Spleen (tissue), 11 donors: ENCODE results near the gene NDUFB11. TPM values are rescaled to one million over a fixed set of nuclear protein-coding genes. Genes with fewer than 3 reads are reported as not detected.
A peak's percentile ranks its signal among the peaks of the same experiment; 100 is the strongest.

Source experiments
- DNase-seq: peaks from one replicate; pipeline ENCODE4 v3.0.0-alpha.2; 2020
- H3K27ac ChIP-seq, 8 donors: fragments of 200-600 bp; sonication (generic) in 7 of 8; 1 replicate in 4 of 8; 2 replicates in 4 of 8; pipeline versions ENCODE4 v1.5.0 to v1.8.0; 2016 to 2021; ENCODE audit warnings: inconsistent platforms in 4 of 8, mild to moderate bottlenecking in 4 of 8, moderate library complexity in 1 of 8
- H3K27me3 ChIP-seq, 7 donors: fragments of 200-600 bp; sonication (generic) in 6 of 7; replicated peaks in 1 of 7; 1 replicate in 4 of 7; 2 replicates in 3 of 7; pipeline versions ENCODE4 v1.5.0 to v1.8.0; 2016 to 2021; ENCODE audit warnings: inconsistent platforms in 3 of 7, mild to moderate bottlenecking in 1 of 7
- H3K36me3 ChIP-seq, 6 donors: fragments of 200-600 bp; sonication (generic) in 5 of 6; 1 replicate in 4 of 6; 2 replicates in 2 of 6; pipeline versions ENCODE4 v1.5.0 to v1.8.0; 2016 to 2021; ENCODE audit warnings: inconsistent platforms in 2 of 6
- H3K4me1 ChIP-seq, 6 donors: fragments of 200-600 bp; sonication (generic) in 5 of 6; 1 replicate in 3 of 6; 2 replicates in 3 of 6; pipeline versions ENCODE4 v1.5.0 to v1.8.0; 2016 to 2021; ENCODE audit warnings: inconsistent platforms in 3 of 6
- H3K4me3 ChIP-seq, 8 donors: fragments of 200-600 bp; sonication (generic) in 7 of 8; 1 replicate in 4 of 8; 2 replicates in 4 of 8; pipeline versions ENCODE4 v1.5.0 to v1.8.0; 2016 to 2021; ENCODE audit warnings: inconsistent platforms in 4 of 8, mild to moderate bottlenecking in 4 of 8, moderate library complexity in 2 of 8
- H3K9me3 ChIP-seq, 8 donors: fragments of 200-600 bp; sonication (generic) in 7 of 8; 1 replicate in 4 of 8; 2 replicates in 4 of 8; pipeline versions ENCODE4 v1.5.0 to v1.8.0; 2016 to 2021; ENCODE audit warnings: inconsistent platforms in 4 of 8
- CTCF ChIP-seq, 11 experiments: fragments of 200-600 bp in 7 of 11; fragments of 450-650 bp in 4 of 11; sonication (generic) in 4 of 11; IDR thresholded peaks in 8 of 11; conservative IDR thresholded peaks in 3 of 11; 1 replicate in 7 of 11; 2 replicates in 4 of 11; pipeline versions ENCODE4 v1.4.0 to v1.8.0; 2016 to 2021; ENCODE audit warnings: antibody characterized with exemption in 11 of 11, inconsistent platforms in 4 of 11, mild to moderate bottlenecking in 1 of 11
- POLR2A ChIP-seq, 3 donors: fragments of 450-650 bp; IDR thresholded peaks; one replicate each; pipeline ENCODE4 v1.5.1; 2017; ENCODE audit warnings: antibody characterized with exemption in 3 of 3, mild to moderate bottlenecking in 1 of 3
- POLR2AphosphoS5 ChIP-seq, 3 donors: sonication (generic); formaldehyde crosslinking; IDR thresholded peaks; one replicate each; pipeline ENCODE4 v1.5.1; 2017; ENCODE audit warnings: antibody characterized with exemption in 3 of 3
- WGBS, 5 donors: extraction: QIAGEN DNeasy Blood & Tissue Kit in 3 of 5; methylation state at CpG; one replicate each; pipeline versions ENCODE4 v1.1.5 to v1.1.7; 2013 to 2018; 5-methylcytosine and 5-hydroxymethylcytosine counted together
- intact Hi-C: fragments of 100-400 bp; cut with DNase I; formaldehyde crosslinking; loops from one replicate; pipeline ENCODE4 v1.15.0; 2023; ENCODE audit warnings: low total_unique reads
- polyA plus RNA-seq, 3 donors: library from polyadenylated mRNA; stranded (reverse); fragments of 200-250 nt; gene quantifications; one replicate each; pipeline ENCODE4 v1.2.1, GENCODE V29; 2013
- total RNA-seq, 7 donors: library from RNA; depleted of rRNA in 3 of 7; stranded (reverse); fragments of >200 nt in 3 of 7; fragmentation: NEBNext Ultra II Directional in 4 of 7; extraction: Animal tissue kit (Norgen Biotek cat#: 25700) in 4 of 7; gene quantifications; one replicate each; pipeline versions ENCODE4 v1.1.0 to v1.2.1, GENCODE V29; 2016 to 2021
- donor health status: healthy with polysubstance abuse.
- donor health status: DM: no; HTN: no; CAD: no; lungs with moderate emphysema.
- donor health status: DM: no; HTN: no; CAD: no.
- donor health status: Bipolar disorder and iron deficiency.
- donor health status: healthy.
- donor health status: DM: no; HTN: no; CAD: no.
- donor health status: DM: yes; HTN: yes; CAD: no.

The NDUFB11 gene
- total and polyA plus RNA-seq, 10 donors, result 42.7 to 88.7 (median 53.2) TPM

GRCh38 chrX:47178337-47178736 lies 33.8 kb upstream of the NDUFB11 start:
- Histone ChIP-seq H3K4me3 (no peak overlapping the region), H3K27ac (no peak overlapping the region), H3K4me1 (no peaks in the 10 kb centered on the region), H3K9me3 (no peaks in the 10 kb centered on the region), H3K36me3 (peaks cover 0 to 100% (median 77%) of the 10 kb centered on the region in 6 donors), H3K27me3 (peaks cover 0 to 21% (median 0%) of the 10 kb centered on the region in 7 donors)
- TF ChIP-seq CTCF (IDR thresholded peaks at IDR 0.05 in 8 of 11, conservative IDR thresholded peaks at IDR 0.05 in 3 of 11) (no peak), POLR2A (IDR thresholded peaks at IDR 0.05) (no peak), POLR2AphosphoS5 (IDR thresholded peaks at IDR 0.05) (no peak)
- intact Hi-C loops, result no loop called here
- peak; percentile 47 for DNase-seq
- WGBS, 5 donors, result 73 to 95% (median 86%) methylated on average over 3 to 5 of the region's 5 CpGs

- Histone ChIP-seq H3K36me3 (peaks cover 0 to 100% (median 76%) of the 10 kb centered on the region in 6 donors), H3K27me3 (peaks cover 0 to 21% (median 0%) of the 10 kb centered on the region in 7 donors), H3K4me1 (no peaks in the 10 kb centered on the region), H3K9me3 (no peaks in the 10 kb centered on the region), H3K27ac (no peak overlapping the region), H3K4me3 (no peak overlapping the region)
- TF ChIP-seq CTCF (IDR thresholded peaks at IDR 0.05 in 8 of 11, conservative IDR thresholded peaks at IDR 0.05 in 3 of 11) (no peak), POLR2AphosphoS5 (IDR thresholded peaks at IDR 0.05) (no peak), POLR2A (IDR thresholded peaks at IDR 0.05) (no peak)
- DNase-seq, result peak; percentile 19
- WGBS, 5 donors, result 47 to 94% (median 65%) methylated on average over 2 of the region's 2 CpGs
- intact Hi-C loops, result no loop called here
These were observed 32.6 kb upstream of the NDUFB11 start for GRCh38 chrX:47177079-47177478.

GRCh38 chrX:47176101-47176740 lies 31.7 kb upstream of the NDUFB11 start:
- Histone ChIP-seq H3K27ac (no peak overlapping the region), H3K36me3 (peaks cover 0 to 100% (median 74%) of the 10 kb centered on the region in 6 donors), H3K9me3 (no peaks in the 10 kb centered on the region), H3K4me1 (no peaks in the 10 kb centered on the region), H3K27me3 (peaks cover 0 to 21% (median 0%) of the 10 kb centered on the region in 7 donors), H3K4me3 (no peak overlapping the region)
- peak; percentile 36 for DNase-seq
- intact Hi-C loops, result no loop called here
- TF ChIP-seq POLR2AphosphoS5 (IDR thresholded peaks at IDR 0.05) (peak in 1 of 3 donors; percentile 19), CTCF (IDR thresholded peaks at IDR 0.05 in 8 of 11, conservative IDR thresholded peaks at IDR 0.05 in 3 of 11) (no peak), POLR2A (IDR thresholded peaks at IDR 0.05) (no peak)
- 82 to 97% (median 95%) methylated on average over 18 to 23 of the region's 23 CpGs for WGBS, 5 donors

GRCh38 chrX:47175588-47175980 lies 31.1 kb upstream of the NDUFB11 start:
- Histone ChIP-seq H3K27ac (no peak overlapping the region), H3K4me3 (no peak overlapping the region), H3K4me1 (no peaks in the 10 kb centered on the region), H3K27me3 (peaks cover 0 to 21% (median 0%) of the 10 kb centered on the region in 7 donors), H3K9me3 (no peaks in the 10 kb centered on the region), H3K36me3 (peaks cover 0 to 100% (median 78%) of the 10 kb centered on the region in 6 donors)
- WGBS, 5 donors, result 83 to 97% (median 91%) methylated on average over 7 to 12 of the region's 12 CpGs
- intact Hi-C loops, result no loop called here
- peak; percentile 64 for DNase-seq
- TF ChIP-seq POLR2AphosphoS5 (IDR thresholded peaks at IDR 0.05), result no peak
- no peak for TF ChIP-seq CTCF (IDR thresholded peaks at IDR 0.05 in 8 of 11, conservative IDR thresholded peaks at IDR 0.05 in 3 of 11)
- no peak for TF ChIP-seq POLR2A (IDR thresholded peaks at IDR 0.05)
